Adipose tissue (tissue), 3 donors: ENCODE data around the gene TMEM114. TPM values are rescaled to one million over a fixed set of nuclear protein-coding genes. Genes with fewer than 3 reads are reported as not detected.

ENCODE experiments used
- H3K27ac ChIP-seq: one replicate; pipeline ENCODE4 v1.5.1; 2013; ENCODE audit warnings: low read depth, low read length
- WGBS, 3 donors: extraction: QIAGEN DNeasy Blood & Tissue Kit; methylation state at CpG; one replicate each; pipeline ENCODE4 v1.1.7; 2013; 5-methylcytosine and 5-hydroxymethylcytosine counted together
- polyA plus RNA-seq, 3 donors: library from polyadenylated mRNA; stranded (reverse); fragments of 200-250 nt; gene quantifications; one replicate each; pipeline ENCODE4 v1.2.3, GENCODE V29; 2013
- donor health status: healthy with polysubstance abuse.
- donor health status: Bipolar disorder and iron deficiency.
- donor health status: healthy.

TMEM114 gene
- polyA plus RNA-seq, 3 donors, result not detected

DNA sequence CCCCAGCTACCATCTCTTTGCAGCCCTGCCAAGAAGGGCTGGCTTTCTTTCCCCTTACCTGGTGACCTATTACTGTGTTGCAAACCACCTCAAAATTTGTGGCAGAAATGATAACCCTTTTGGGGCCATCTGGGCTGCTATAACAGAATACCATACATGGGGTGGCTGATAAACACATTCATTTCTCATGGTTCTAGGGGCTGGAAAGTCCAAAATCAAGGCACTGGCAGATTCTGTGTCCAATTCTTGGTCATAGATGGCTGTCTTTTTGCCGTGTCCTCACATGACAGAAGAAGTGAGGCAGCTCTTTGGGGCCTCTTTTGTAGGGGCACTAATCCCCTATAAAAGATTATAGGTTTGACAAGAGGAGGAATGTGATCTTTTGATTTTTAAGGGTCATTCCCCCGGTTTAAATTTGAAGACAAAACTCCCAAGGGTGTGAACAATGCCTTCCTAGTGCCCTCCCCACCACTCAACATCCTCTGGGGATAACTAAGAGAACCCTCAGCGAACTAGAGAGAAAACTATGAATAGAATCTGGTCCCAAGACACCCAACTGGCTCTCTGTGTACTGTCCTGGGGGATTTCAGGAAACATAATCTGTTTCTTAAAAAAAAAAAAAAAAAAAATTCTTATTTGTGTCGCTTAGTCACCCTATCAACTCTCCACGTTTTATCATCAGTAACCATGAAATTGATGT, 29.5 kb upstream of the TMEM114 start:
- WGBS, 3 donors, result 68 to 77% (median 69%) methylated on average over 5 of the region's 5 CpGs
- H3K27ac ChIP-seq, result no peak overlapping the region

DNA sequence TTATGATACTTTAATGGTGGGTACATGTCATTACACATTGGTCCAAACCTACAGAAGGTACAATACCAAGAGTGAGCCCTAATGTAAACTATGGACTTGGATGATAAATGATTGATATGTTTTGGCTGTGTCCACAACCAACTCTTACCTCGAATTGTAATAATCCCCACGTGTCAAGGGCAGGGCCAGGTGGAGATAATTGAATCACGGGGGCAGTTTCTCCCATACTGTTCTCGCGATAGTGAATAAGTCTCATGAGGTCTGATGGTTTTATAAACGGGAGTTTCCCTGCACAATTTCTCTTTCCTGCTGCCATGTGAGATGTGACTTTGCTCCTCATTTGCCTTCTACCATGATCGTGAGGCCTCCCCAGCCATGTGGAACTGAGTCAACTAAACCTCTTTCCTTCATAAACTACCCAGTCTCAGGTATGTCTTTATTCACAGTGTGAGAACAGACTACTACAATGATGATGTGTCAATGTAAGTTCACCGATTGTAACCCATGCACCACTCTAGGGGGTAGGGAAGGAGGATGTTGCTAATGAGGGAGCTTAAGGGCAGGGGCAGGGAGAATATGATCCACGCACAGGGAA, 24.2 kb upstream of the TMEM114 start:
- WGBS, 3 donors, result 47 to 65% (median 62%) methylated on average over 9 of the region's 9 CpGs
- no peak overlapping the region for H3K27ac ChIP-seq

DNA sequence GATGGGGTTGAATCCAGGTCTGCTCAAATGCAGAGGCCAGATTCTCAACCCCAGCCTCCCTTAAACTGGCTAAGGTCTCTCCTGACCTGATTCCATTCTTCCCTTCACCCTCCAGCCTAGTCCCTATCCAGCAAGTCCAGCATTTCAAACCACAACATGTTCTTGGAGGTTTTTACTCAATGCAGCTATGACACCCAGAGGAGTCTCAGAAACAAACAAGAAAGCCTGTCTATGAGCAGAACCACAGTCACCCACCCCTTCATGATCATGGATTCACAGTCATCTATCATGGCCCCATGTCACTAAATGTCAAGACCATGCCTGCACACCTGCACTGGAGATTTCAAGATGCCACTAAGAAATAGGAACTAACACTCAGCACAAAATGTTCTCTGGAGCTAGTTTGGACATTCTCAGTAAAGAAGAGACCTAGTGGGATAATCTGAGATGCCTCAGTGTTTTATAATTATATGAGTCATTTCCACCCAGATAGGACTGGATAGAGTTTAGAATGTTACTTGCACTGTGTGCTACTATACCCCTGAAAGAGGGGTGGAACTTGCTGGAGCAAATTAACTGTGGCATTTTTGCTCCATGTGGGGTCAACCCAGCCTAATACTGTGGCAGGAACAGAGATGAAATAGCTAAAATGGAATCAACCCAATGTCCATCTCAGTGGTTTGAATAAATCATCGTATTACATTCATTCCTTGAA, 21.7 kb upstream of the TMEM114 start:
- 90 to 93% (median 93%) methylated on average over 1 of the region's 1 CpG for WGBS, 3 donors
- H3K27ac ChIP-seq, result no peak overlapping the region

DNA sequence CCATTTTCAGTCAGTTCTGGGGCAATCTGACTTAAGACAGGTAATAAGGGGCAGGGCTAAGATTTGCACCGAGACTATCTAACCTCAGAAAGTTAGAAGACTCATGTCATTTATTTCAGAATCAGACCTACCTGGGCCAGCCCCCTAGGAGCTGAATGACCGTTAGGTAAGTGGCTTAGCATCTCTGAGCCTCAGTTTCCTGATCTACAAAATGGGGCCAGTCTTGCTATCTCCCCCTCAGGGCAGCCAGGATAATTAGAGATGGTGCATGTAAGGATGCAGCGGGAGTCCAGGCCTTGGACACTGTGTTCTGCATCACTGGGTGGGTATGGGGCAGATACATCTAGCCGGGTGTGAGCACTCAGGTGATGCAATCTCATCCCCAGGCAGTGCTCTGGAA, 20.8 kb upstream of the TMEM114 start:
- WGBS, 3 donors, result 71 to 80% (median 77%) methylated on average over 4 of the region's 4 CpGs
- no peak overlapping the region for H3K27ac ChIP-seq

DNA sequence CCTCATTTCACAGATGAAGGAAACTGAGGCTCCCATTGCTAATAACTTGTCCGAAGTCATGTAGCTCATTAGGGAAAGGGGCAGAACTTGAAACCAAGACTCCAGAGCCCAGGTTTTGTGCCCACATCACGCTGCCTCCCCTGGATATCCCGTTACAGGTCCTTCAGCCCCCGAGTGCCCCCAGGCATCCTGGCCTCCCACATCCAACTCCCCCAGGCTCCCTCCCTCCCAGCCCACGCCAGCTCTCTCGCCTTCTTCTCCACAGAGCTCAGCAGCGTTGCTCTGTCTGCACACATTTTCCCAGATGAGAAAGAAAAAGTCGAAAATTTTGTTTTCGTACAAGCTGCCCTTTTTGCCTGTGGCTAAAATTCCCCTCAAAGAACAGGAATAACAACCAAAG, 16.9 kb upstream of the TMEM114 start:
- WGBS, 3 donors, result 63 to 79% (median 71%) methylated on average over 9 of the region's 9 CpGs
- H3K27ac ChIP-seq, result no peak overlapping the region

DNA sequence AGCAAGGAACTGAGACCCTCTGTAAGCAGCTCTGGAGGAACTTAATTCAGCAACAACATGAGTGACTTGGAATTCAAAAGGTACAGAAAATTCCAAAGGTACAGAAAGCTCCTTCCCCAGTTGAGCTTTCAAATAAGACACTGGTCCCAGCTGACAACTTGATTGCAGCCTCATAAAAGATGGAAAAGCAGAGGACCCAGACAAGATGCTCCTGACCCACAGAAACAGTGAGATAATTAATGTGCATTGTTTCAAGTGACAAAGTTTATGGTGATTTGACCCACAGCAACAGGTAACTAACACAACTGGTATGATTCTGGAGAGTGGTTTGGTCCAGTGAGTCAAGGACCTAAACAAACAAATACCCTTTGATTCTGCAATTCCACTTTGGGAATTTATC, 15.2 kb upstream of the TMEM114 start:
- no peak overlapping the region for H3K27ac ChIP-seq

DNA sequence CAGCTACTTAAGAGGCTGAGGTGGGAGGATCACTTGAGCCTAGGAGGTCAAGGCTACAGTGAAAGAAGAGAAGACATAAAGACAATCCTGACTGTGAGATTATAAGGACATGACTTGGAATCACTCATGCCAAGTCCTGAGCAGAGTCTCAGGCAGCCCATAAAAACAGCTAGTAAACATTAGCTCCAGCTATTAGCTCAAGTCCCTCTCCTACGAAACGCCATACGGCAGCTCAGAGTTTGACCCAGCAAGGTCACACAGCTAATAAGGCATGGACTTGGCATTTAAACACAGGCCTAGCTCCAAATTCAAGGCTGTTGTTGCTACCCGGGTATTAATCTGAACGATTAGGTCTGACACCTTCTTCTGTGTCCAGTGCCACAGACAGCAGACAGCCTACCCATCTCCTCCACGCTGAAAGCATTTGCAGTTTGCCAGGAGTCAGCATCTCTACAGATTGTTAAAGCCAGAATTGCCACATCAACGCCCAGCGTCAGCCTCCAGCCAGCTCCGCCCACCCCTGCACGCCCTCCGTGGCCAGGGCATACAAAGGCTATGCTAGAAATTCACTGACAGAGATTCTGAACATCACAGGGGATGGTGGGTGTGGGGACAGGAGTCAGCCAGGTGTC, 9.9 kb upstream of the TMEM114 start:
- WGBS, 3 donors, result 60 to 69% (median 66%) methylated on average over 11 of the region's 11 CpGs
- no peak overlapping the region for H3K27ac ChIP-seq

DNA sequence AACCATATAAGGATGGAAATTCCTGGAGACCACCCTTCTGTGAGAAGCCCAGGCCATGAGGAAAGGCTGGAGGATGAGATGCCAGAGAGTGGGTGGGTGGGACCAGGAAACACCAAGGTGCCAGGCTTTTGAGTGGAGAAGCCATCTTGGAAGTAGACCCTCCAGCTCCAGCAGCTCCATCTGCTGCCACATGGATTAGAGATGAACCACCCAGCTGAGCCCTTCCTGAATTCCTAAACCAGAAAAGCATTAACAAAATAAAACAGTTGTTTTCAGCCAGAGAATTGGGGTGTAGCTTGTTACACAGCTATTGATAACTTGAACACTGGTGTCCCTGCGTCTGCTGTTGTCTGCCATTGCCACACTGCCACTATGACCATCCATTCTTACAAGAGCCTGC, 6.3 kb upstream of the TMEM114 start:
- WGBS, 3 donors, result 82 to 97% (median 91%) methylated on average over 1 of the region's 1 CpG
- no peak overlapping the region for H3K27ac ChIP-seq

DNA sequence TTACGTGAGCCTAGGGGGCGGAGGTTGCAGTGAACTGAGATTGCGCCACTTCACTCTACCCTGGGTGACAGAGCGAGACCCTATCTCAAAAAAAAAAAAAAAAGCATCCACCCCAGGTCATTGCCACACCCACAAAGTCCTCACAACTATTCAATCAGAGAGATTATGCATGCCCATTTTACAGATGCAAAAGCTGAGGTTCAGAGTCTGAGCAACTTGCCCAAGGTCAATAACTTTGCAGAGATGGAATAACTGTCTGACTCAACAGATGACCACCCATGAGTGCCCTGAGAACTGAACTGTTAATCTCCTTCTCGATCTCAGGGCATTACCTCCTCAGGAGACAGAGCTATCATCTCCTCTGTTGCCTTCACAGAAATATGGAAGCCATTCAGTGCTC, 5.5 kb upstream of the TMEM114 start:
- 88 to 94% (median 94%) methylated on average over 5 of the region's 5 CpGs for WGBS, 3 donors
- H3K27ac ChIP-seq, result no peak overlapping the region

DNA sequence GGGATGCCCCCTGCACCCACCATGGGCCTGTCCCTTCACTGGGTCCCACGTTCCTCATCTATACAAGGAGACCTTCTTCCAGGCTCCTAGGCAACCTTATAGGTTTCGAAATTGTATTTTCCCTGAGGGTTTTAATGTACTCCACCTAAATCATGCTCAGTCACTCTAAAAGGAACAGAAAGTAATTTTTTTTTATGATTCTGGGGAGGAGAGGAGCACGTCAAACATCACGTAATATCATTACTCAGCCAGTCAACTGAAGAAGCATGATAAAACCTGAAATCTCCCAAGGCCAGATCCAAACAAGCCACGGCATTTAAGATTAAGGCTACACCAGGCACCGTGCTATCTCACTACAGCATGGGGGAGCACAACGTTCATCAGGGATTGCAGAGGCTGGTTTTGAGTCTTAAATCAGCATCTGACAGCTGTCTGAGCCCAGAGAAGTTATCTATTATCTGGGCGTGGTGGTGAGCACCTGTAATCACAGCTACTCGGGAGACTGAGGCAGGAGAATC, 3.9 kb upstream of the TMEM114 start:
- H3K27ac ChIP-seq, result no peak overlapping the region
- 57 to 72% (median 61%) methylated on average over 9 of the region's 9 CpGs for WGBS, 3 donors

DNA sequence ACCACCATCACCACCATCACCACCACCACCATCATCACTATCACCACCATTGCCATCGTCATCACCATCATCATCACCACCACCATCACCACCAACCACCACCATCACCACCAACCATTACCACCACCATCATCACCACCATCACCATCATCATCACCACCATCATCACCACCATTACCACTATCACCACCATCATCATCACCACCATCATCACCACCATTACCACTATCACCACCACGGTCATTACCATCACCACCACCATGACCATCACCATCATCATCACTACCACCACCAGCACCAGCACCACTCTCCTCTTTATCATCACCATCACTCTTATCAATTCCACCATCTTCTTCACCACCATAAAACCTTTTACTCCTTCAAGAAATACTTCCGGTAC, 1.1 kb upstream of the TMEM114 start:
- H3K27ac ChIP-seq, result no peak overlapping the region
- 97 to 99% (median 98%) methylated on average over 3 of the region's 3 CpGs for WGBS, 3 donors

DNA sequence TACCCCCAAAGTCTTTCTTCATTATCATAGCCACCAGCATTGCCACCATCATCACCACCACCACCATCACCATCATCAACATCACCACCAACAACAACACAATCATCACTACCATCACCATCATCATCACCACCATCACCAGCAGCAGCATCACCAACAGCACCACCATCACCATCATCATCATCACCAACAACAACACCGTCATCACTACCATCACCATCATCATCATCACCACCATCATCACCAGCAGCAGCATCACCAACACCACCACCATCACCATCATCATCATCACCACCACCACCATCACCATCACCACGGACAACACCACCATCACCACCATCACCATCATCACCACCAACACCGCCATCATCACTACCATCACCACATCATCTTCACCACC, 500 bp upstream of the TMEM114 start:
- WGBS, 3 donors, result 94 to 98% (median 97%) methylated on average over 3 of the region's 3 CpGs
- no peak overlapping the region for H3K27ac ChIP-seq

DNA sequence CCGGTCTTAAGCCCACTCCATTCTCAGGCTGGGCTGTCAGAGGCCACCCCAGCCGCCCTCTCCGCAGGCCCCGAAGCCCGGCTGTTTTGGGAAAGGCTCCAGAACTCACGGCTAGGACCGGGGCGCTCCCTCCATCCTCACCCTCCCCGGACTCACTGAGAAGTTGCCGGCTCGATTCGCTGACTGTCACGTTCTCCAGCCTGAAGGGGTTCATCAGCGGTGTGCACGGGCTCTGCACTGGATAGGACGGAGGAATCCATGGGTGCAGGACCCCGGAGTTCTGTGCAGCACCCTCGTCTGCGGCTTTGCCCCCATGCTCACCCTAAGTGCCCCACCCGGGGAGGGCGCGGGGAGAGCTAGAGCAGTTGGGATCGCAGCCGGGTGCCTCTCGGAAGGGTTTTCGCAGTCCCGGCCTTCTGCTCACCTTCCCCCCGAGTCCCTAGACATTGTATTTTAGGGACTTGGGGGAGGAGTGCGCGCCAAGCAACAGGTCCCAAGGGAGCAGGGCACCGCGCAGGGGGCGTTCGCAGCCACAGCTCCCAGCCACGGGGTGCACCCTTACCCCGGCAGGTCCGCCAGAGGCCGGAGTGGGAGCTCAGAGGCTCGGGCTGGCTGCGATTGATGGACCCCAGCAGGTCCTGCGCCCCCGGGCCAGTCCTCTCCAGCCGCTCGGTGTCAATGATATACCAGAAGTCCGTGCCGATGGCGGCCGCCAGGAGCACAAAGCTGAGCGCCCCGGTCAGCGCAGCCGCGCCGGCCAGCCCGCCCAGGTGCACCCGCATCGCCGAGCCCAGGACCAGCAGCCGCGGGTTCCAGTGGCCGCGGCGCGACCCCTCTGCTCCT, 1.0 kb downstream of the TMEM114 start:
- no peak overlapping the region for H3K27ac ChIP-seq
- 2% methylated on average over 58 to 64 of the region's 64 CpGs for WGBS, 3 donors

DNA sequence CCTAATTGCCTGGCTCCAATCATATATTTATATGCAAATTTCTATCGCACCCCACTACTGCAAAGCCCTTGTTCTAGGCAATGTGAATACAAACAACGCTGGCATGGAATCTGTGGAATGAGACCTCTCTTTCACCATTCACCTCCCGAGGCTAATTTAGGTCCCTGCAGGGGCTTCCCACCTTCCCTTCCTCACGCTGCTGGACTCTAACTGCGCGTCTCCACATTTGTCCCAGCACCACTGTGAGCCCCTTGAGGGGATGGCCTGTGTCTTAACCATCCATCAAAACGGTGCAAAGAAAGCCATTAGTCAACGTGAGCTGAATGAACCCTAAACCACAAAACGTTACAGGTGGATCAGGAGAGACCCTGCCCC, 1.6 kb downstream of the TMEM114 start:
- no peak overlapping the region for H3K27ac ChIP-seq
- 4 to 7% (median 6%) methylated on average over 9 of the region's 9 CpGs for WGBS, 3 donors

DNA sequence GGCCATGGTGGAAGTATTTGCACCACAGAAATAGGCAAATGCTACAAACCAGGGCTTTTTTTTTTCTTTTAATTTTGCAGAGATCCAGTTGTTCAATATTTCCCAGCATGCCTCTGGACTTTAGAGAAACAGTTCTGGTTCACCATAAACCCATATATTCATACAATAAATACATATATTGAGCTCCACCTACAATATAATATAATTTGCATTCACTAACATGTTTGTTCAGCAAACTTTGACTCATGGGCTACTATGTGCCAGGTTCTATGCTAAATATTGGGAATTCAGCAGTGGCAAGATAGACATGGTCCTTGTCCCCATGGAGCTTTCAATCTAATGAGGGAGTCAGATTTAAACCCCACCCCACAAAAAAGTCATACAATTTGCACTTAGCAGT, 3.2 kb downstream of the TMEM114 start:
- no peak overlapping the region for H3K27ac ChIP-seq

DNA sequence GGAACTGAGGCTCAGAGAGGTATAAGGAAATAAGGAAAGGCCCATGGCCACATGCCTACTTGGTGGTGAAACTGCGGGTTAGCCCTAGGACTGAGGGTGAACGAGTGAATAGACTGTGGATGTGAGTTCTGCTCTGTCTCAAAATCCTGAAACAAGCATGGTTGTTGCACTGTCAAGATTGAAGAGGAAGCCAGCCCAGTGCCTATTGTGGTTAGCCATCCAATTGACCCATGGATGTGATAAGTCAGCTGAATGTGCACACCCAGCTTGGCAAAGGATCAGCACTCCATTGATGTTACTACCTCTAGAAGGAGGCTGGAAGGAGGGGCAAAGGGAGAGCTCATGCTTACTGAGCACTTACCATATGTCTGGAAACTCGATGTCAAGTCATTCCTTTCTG, 4.5 kb downstream of the TMEM114 start:
- H3K27ac ChIP-seq, result no peak overlapping the region
- 74 to 80% (median 79%) methylated on average over 3 of the region's 3 CpGs for WGBS, 3 donors

DNA sequence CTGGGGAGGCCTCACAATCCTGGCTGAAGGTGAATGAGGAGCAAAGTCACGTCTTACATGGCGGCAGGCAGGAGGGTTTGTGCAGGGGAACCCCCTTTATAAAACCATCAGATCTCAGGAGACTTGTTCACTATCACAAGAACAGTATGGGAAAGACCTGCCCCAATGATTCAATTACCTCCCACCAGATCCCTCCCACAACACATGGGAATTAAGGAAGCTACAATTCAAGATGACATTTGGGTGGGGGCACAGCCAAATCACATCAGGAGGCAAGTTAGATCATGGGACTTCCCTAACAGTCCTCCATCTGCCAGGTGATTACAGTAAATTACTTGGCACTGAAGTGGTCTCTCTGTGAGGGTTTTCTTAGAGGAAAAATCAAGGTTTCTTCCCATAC, 5.3 kb downstream of the TMEM114 start:
- WGBS, 3 donors, result 65 to 86% (median 76%) methylated on average over 2 of the region's 2 CpGs

DNA sequence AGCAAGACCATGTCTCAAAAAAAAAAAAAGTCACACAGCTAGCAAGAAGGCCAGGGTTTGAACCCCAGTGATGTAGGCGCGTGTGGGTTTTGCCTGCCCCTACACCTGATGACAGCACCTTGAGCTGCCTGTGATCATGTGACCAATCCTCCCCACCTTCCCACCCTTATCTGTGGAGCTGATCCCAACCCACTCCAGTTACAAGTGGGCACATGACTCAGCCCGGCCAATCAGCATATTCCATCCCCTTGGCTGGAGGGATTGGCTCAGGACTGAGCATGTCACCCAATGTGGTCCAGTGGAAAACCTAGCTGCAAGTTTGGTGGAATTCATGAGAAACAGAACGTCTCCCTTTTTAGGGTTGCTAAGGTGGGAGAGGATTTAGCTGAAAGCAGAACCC, 6.6 kb downstream of the TMEM114 start:
- WGBS, 3 donors, result 72 to 84% (median 79%) methylated on average over 4 of the region's 4 CpGs

More for the DNA sequence above, 5.3 kb downstream of the TMEM114 start:
- no peak overlapping the region for H3K27ac ChIP-seq

More for the DNA sequence above, 6.6 kb downstream of the TMEM114 start:
- no peak overlapping the region for H3K27ac ChIP-seq
